SK-N-SH (cell line): Measurements from ENCODE around the gene DNAH9. TPM values are rescaled to one million over a fixed set of nuclear protein-coding genes. Genes with fewer than 3 reads are reported as not detected.

ENCODE experiments used
- CTCF ChIA-PET: fragments of 300-600, 350-600 bp; formaldehyde crosslinking; extraction: SDS; loops from one replicate; lab custom pipeline; 2021; lab: Yijun Ruan, JAX
- POLR2A ChIA-PET: fragments of 350-600 bp; sonication (Branson Sonifier 250); formaldehyde crosslinking; extraction: SDS; loops from one replicate; lab custom pipeline; 2020; ENCODE audit warnings: antibody characterized with exemption, inconsistent platforms; lab: Yijun Ruan, JAX
- DNase-seq: peaks from one replicate; pipeline ENCODE4 v3.0.0; 2012
- H2AFZ ChIP-seq: fragments of 200-600 bp; sonication (generic); 2 replicates; pipeline ENCODE4 v1.8.1; 2016; ENCODE audit warnings: antibody characterized with exemption, mild to moderate bottlenecking, low read depth
- H3F3A ChIP-seq: fragments of 200-600 bp; sonication (generic); replicated peaks from 2 replicates; pipeline ENCODE3; 2016; ENCODE audit warnings: antibody characterized with exemption, mild to moderate bottlenecking; ENCODE audit not compliant: insufficient read depth
- H3K27ac ChIP-seq, 2 experiments: fragments of 200-500 bp in 1 of 2; fragments of 200-600 bp in 1 of 2; sonication (Bioruptor generic) in 1 of 2; sonication (generic), shearing (Covaris generic) in 1 of 2; 2 replicates each; pipeline versions ENCODE4 v1.5.1 to v1.6.1; 2014 to 2016; ENCODE audit warnings: low read depth in 2 of 2, inconsistent platforms in 1 of 2, low read length in 1 of 2, mild to moderate bottlenecking in 1 of 2, mixed read lengths in 1 of 2
- H3K27me3 ChIP-seq: fragments of 200-600 bp; sonication (generic), shearing (Covaris generic); 2 replicates; pipeline ENCODE4 v1.6.1; 2016; ENCODE audit warnings: mixed run types; ENCODE audit not compliant: insufficient read depth
- H3K36me3 ChIP-seq, 2 experiments: fragments of 200-500 bp in 1 of 2; fragments of 200-600 bp in 1 of 2; sonication (Bioruptor generic) in 1 of 2; sonication (generic) in 1 of 2; replicated peaks in 1 of 2; 2 replicates each; pipeline versions ENCODE3 to v1.5.1; 2014 to 2016; ENCODE audit warnings: low read length in 1 of 2, mild to moderate bottlenecking in 1 of 2; ENCODE audit not compliant: insufficient read depth in 2 of 2, control insufficient read depth in 1 of 2
- H3K4me1 ChIP-seq, 2 experiments: fragments of 200-500 bp in 1 of 2; fragments of 200-600 bp in 1 of 2; sonication (Bioruptor generic) in 1 of 2; sonication (generic), shearing (Covaris generic) in 1 of 2; 2 replicates each; pipeline versions ENCODE4 v1.5.1 to v1.6.1; 2014 to 2016; ENCODE audit warnings: low read depth in 1 of 2, low read length in 1 of 2, mixed run types in 1 of 2; ENCODE audit not compliant: insufficient read depth in 2 of 2, control insufficient read depth in 1 of 2
- H3K4me2 ChIP-seq: fragments of 200-600 bp; sonication (generic), shearing (Covaris generic); 2 replicates; pipeline ENCODE4 v1.6.1; 2017; ENCODE audit warnings: mixed run types
- H3K4me3 ChIP-seq, 2 experiments: fragments of 200-500 bp in 1 of 2; fragments of 200-600 bp in 1 of 2; sonication (Bioruptor generic) in 1 of 2; sonication (generic), shearing (Covaris generic) in 1 of 2; 2 replicates each; pipeline versions ENCODE4 v1.5.1 to v1.8.1; 2014 to 2016; ENCODE audit warnings: low read depth in 2 of 2, inconsistent platforms in 1 of 2, low read length in 1 of 2, mild to moderate bottlenecking in 1 of 2, mixed read lengths in 1 of 2, moderate library complexity in 1 of 2
- H3K79me2 ChIP-seq: fragments of 200-600 bp; sonication (generic); 2 replicates; pipeline ENCODE4 v1.8.1; 2017; ENCODE audit warnings: mild to moderate bottlenecking; ENCODE audit not compliant: insufficient read depth
- H3K9ac ChIP-seq: fragments of 200-600 bp; sonication (generic); 2 replicates; pipeline ENCODE4 v1.6.1; 2017; ENCODE audit warnings: mixed run types
- H3K9me2 ChIP-seq: fragments of 200-600 bp; sonication (generic); 2 replicates; pipeline ENCODE4 v1.6.1; 2017; ENCODE audit warnings: mixed run types
- H3K9me3 ChIP-seq: fragments of 200-600 bp; sonication (generic); 2 replicates; pipeline ENCODE4 v1.6.1; 2017; ENCODE audit warnings: mixed run types, mild to moderate bottlenecking, moderate library complexity
- H4K20me1 ChIP-seq: fragments of 200-600 bp; sonication (generic); 2 replicates; pipeline ENCODE4 v1.6.1; 2017; ENCODE audit warnings: mild to moderate bottlenecking, mixed run types; ENCODE audit not compliant: insufficient read depth
- CHD2 ChIP-seq: fragments of 150-350 bp; IDR thresholded peaks from 2 replicates; pipeline ENCODE4 v1.6.1; 2018; ENCODE audit warnings: low read length; ENCODE audit not compliant: partially characterized antibody
- EP300 ChIP-seq, 2 experiments: IDR thresholded peaks; 2 replicates each; pipeline versions ENCODE4 v1.4.0 to v1.6.1; 2012; ENCODE audit warnings: borderline replicate concordance in 1 of 2, low read depth in 1 of 2, low read length in 1 of 2
- EZH2phosphoT487 ChIP-seq: fragments of 200-600 bp; sonication (generic); IDR thresholded peaks from 2 replicates; pipeline ENCODE4 v1.6.1; 2017; ENCODE audit warnings: low read depth, mixed run types, mild to moderate bottlenecking, antibody characterized with exemption, moderate library complexity, borderline replicate concordance
- FOXJ3 ChIP-seq: sonication (generic); formaldehyde crosslinking; IDR thresholded peaks from 2 replicates; pipeline ENCODE4 v1.5.1; 2020; ENCODE audit warnings: mild to moderate bottlenecking, missing genetic modification reagents
- FOXM1 ChIP-seq: IDR thresholded peaks from 2 replicates; pipeline ENCODE4 v1.4.0; 2012; ENCODE audit warnings: low read depth, mild to moderate bottlenecking
- GABPA ChIP-seq: IDR thresholded peaks from 2 replicates; pipeline ENCODE4 v1.4.0; 2012; ENCODE audit warnings: low read depth, mild to moderate bottlenecking
- MEF2A ChIP-seq: IDR thresholded peaks from 2 replicates; pipeline ENCODE4 v1.4.0; 2012; ENCODE audit warnings: low read depth, borderline replicate concordance
- MXI1 ChIP-seq: IDR thresholded peaks from 2 replicates; pipeline ENCODE4 v1.6.1; 2012; ENCODE audit warnings: mild to moderate bottlenecking, low read depth, low read length, improper control_type of control experiment
- NFIC ChIP-seq: IDR thresholded peaks from 2 replicates; pipeline ENCODE4 v1.4.0; 2012; ENCODE audit warnings: borderline replicate concordance
- POLR2AphosphoS5 ChIP-seq: IDR thresholded peaks from 2 replicates; pipeline ENCODE4 v1.6.1; 2012; ENCODE audit warnings: low read depth, low read length
- RAD21 ChIP-seq: IDR thresholded peaks from 2 replicates; pipeline ENCODE4 v1.6.1; 2012; ENCODE audit warnings: mild to moderate bottlenecking, low read length
- RFX5 ChIP-seq: IDR thresholded peaks from 2 replicates; pipeline ENCODE4 v1.6.1; 2012; ENCODE audit warnings: mild to moderate bottlenecking, improper control_type of control experiment, low read length
- YY1 ChIP-seq: IDR thresholded peaks from 2 replicates; pipeline ENCODE4 v1.4.0; 2012; ENCODE audit warnings: low read depth, mild to moderate bottlenecking
- WGBS: methylation state at CpG from one replicate; pipeline ENCODE4 v1.1.6; 2017; ENCODE audit warnings: low lambda C conversion rate; 5-methylcytosine and 5-hydroxymethylcytosine counted together
- polyA plus RNA-seq, 3 experiments: library from polyadenylated mRNA; depleted of rRNA; stranded (reverse); fragments of >200 nt; gene quantifications; 2 replicates each; pipeline ENCODE4 v1.2.3, GENCODE V29; 2012
- TF ChIP-seq, protein P1 (sequence below): IDR thresholded peaks from 2 replicates; pipeline ENCODE4 v1.4.0; 2012; ENCODE audit warnings: low read depth, borderline replicate concordance
- TF ChIP-seq, protein P2 (sequence below): IDR thresholded peaks from 2 replicates; pipeline ENCODE4; 2012
- TF ChIP-seq, protein P3 (sequence below): IDR thresholded peaks from 2 replicates; pipeline ENCODE4 v1.6.1; 2012; ENCODE audit warnings: mild to moderate bottlenecking, low read depth, low read length, moderate library complexity

Gene DNAH9
- polyA plus RNA-seq, 1 of the 3 experiments (the other 2 are of a cell fraction), result not detected

DNA sequence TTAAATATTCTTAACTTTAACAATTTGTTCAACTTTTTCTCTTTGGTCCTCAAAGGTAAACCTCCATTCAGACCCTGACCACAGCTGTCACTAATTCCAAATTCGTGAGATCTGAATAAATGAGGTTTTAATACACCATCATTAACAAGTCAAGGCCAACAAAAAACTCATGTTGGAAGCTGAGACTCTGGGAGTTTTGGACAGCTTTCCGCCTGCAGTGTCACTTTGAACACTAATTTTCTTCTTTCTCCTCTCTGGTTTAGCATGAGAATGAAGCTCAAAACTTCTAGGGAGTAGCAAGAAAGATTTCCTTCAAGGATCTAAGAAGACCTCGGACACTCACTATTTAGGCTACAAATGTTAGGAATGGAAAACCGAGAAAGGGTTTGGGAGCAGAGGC, 32.7 kb upstream of the DNAH9 start:
- Histone ChIP-seq H3K4me3 (no peak overlapping the region), H3K4me1 (no peaks in the 10 kb centered on the region; a peak in 1 of 4 replicates), H3K9ac (no peak overlapping the region), H2AFZ (no peak overlapping the region), H4K20me1 (no peaks in the 10 kb centered on the region), H3K9me2 (no peaks in the 10 kb centered on the region), H3K36me3 (no peaks in the 10 kb centered on the region), H3K79me2 (no peaks in the 10 kb centered on the region), H3K9me3 (no peaks in the 10 kb centered on the region), H3K27ac (no peak overlapping the region), H3K27me3 (no peaks in the 10 kb centered on the region), H3F3A (no peaks in the 10 kb centered on the region), H3K4me2 (no peak overlapping the region)
- 20% methylated on average over 4 of the region's 4 CpGs for WGBS
- no peak for DNase-seq
- TF ChIP-seq EP300 (IDR thresholded peaks at IDR 0.05; ENCODE audit: borderline replicate concordance in 1 of 2, low read depth in 1 of 2, low read length in 1 of 2) (no peak), FOXM1 (no peak), RAD21 (no peak), EZH2phosphoT487 (no peak), POLR2AphosphoS5 (no peak), RFX5 (no peak), GABPA (no peak), NFIC (no peak), YY1 (no peak), MEF2A (no peak), MXI1 (no peak), CHD2 (no peak), FOXJ3 (CRISPR knock-in tag) (no peak)
- TF ChIP-seq, protein P1, sequence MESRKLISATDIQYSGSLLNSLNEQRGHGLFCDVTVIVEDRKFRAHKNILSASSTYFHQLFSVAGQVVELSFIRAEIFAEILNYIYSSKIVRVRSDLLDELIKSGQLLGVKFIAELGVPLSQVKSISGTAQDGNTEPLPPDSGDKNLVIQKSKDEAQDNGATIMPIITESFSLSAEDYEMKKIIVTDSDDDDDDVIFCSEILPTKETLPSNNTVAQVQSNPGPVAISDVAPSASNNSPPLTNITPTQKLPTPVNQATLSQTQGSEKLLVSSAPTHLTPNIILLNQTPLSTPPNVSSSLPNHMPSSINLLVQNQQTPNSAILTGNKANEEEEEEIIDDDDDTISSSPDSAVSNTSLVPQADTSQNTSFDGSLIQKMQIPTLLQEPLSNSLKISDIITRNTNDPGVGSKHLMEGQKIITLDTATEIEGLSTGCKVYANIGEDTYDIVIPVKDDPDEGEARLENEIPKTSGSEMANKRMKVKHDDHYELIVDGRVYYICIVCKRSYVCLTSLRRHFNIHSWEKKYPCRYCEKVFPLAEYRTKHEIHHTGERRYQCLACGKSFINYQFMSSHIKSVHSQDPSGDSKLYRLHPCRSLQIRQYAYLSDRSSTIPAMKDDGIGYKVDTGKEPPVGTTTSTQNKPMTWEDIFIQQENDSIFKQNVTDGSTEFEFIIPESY, result no peak
- TF ChIP-seq, protein P2, sequence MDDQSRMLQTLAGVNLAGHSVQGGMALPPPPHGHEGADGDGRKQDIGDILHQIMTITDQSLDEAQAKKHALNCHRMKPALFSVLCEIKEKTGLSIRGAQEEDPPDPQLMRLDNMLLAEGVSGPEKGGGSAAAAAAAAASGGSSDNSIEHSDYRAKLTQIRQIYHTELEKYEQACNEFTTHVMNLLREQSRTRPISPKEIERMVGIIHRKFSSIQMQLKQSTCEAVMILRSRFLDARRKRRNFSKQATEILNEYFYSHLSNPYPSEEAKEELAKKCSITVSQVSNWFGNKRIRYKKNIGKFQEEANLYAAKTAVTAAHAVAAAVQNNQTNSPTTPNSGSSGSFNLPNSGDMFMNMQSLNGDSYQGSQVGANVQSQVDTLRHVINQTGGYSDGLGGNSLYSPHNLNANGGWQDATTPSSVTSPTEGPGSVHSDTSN, result no peak
- TF ChIP-seq, protein P3, sequence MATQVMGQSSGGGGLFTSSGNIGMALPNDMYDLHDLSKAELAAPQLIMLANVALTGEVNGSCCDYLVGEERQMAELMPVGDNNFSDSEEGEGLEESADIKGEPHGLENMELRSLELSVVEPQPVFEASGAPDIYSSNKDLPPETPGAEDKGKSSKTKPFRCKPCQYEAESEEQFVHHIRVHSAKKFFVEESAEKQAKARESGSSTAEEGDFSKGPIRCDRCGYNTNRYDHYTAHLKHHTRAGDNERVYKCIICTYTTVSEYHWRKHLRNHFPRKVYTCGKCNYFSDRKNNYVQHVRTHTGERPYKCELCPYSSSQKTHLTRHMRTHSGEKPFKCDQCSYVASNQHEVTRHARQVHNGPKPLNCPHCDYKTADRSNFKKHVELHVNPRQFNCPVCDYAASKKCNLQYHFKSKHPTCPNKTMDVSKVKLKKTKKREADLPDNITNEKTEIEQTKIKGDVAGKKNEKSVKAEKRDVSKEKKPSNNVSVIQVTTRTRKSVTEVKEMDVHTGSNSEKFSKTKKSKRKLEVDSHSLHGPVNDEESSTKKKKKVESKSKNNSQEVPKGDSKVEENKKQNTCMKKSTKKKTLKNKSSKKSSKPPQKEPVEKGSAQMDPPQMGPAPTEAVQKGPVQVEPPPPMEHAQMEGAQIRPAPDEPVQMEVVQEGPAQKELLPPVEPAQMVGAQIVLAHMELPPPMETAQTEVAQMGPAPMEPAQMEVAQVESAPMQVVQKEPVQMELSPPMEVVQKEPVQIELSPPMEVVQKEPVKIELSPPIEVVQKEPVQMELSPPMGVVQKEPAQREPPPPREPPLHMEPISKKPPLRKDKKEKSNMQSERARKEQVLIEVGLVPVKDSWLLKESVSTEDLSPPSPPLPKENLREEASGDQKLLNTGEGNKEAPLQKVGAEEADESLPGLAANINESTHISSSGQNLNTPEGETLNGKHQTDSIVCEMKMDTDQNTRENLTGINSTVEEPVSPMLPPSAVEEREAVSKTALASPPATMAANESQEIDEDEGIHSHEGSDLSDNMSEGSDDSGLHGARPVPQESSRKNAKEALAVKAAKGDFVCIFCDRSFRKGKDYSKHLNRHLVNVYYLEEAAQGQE, result no peak
- ChIA-PET CTCF (interaction anchor here (0.6 to 1.0 kb wide), 2 partner anchors 671 to 919 kb away, joined by 3 read pairs; no protein-coding TSS in a partner anchor), POLR2A (no interaction called here)
